IMR-90 (cell line): ENCODE data around the gene PDE4C. TPM values are rescaled to one million over a fixed set of nuclear protein-coding genes. Genes with fewer than 3 reads are reported as not detected.

Experiments used
- ATAC-seq: fragments of 200-7000 bp; cut with Tn5 transposase; 2 replicates; pipeline ENCODE4 v1.9.1; 2020; ENCODE audit warnings: low read depth, mild to moderate bottlenecking, moderate library complexity
- BruUV-seq: library from RNA; stranded (reverse); fragments of 400-500 nt; replicated peaks from 2 replicates; lab custom pipeline; 2021; lab: Mats Ljungman, UMichigan
- CTCF ChIA-PET: fragments of 300-600 bp; formaldehyde crosslinking; extraction: SDS; loops from one replicate; lab custom pipeline; 2021; ENCODE audit warnings: antibody characterized with exemption; lab: Yijun Ruan, JAX
- POLR2A ChIA-PET: fragments of 300-600 bp; sonication (Branson Sonifier 250); formaldehyde crosslinking; loops from one replicate; lab custom pipeline; 2022; ENCODE audit warnings: antibody characterized with exemption; ENCODE audit not compliant: unreplicated experiment; lab: Charles Lee
- DNase-seq: peaks from one replicate; pipeline ENCODE4 v3.0.0; 2013
- H2AFZ ChIP-seq: replicated peaks from 2 replicates; pipeline ENCODE3; 2013; ENCODE audit warnings: low read length, mild to moderate bottlenecking; ENCODE audit not compliant: poor library complexity
- H2AK5ac ChIP-seq: 2 replicates; pipeline ENCODE4 v1.6.1; 2013; ENCODE audit warnings: low read depth, low read length, inconsistent platforms
- H2AK9ac ChIP-seq: replicated peaks from 2 replicates; pipeline ENCODE3; 2013; ENCODE audit warnings: mild to moderate bottlenecking, low read depth, low read length, moderate library complexity; ENCODE audit not compliant: poor library complexity
- H2BK120ac ChIP-seq: 2 replicates; pipeline ENCODE4 v1.6.1; 2013; ENCODE audit warnings: low read depth, low read length, inconsistent platforms
- H2BK15ac ChIP-seq: 3 replicates; pipeline ENCODE4 v1.6.1; 2013; ENCODE audit warnings: low read depth, low read length, inconsistent platforms
- H2BK20ac ChIP-seq: 2 replicates; pipeline ENCODE4 v1.6.1; 2013; ENCODE audit warnings: low read depth, mild to moderate bottlenecking, inconsistent platforms, low read length, moderate library complexity
- H2BK5ac ChIP-seq: 2 replicates; pipeline ENCODE4 v1.6.1; 2013; ENCODE audit warnings: mild to moderate bottlenecking, low read depth, low read length, inconsistent platforms; ENCODE audit not compliant: poor library complexity, severe bottlenecking
- H3K14ac ChIP-seq: replicated peaks from 2 replicates; pipeline ENCODE4 v1.6.1; 2013; ENCODE audit warnings: low read depth, low read length, inconsistent platforms
- H3K18ac ChIP-seq: 2 replicates; pipeline ENCODE4 v1.6.1; 2013; ENCODE audit warnings: low read depth, low read length, control low read depth
- H3K23ac ChIP-seq: 2 replicates; pipeline ENCODE4 v1.6.1; 2013; ENCODE audit warnings: low read depth, low read length, inconsistent platforms
- H3K27ac ChIP-seq: 2 replicates; pipeline ENCODE4 v1.5.1; 2013; ENCODE audit warnings: mild to moderate bottlenecking, control low read depth, low read length; ENCODE audit not compliant: insufficient read depth
- H3K27me3 ChIP-seq: 2 replicates; pipeline ENCODE4 v1.6.1; 2013; ENCODE audit warnings: low read length; ENCODE audit not compliant: control insufficient read depth, insufficient read depth
- H3K36me3 ChIP-seq: 2 replicates; pipeline ENCODE4 v1.6.1; 2013; ENCODE audit warnings: low read length, mixed read lengths; ENCODE audit not compliant: control insufficient read depth, insufficient read depth
- H3K4ac ChIP-seq: 2 replicates; pipeline ENCODE4 v1.6.1; 2013; ENCODE audit warnings: low read depth, low read length, inconsistent platforms
- H3K4me1 ChIP-seq: 2 replicates; pipeline ENCODE4 v1.6.1; 2013; ENCODE audit warnings: low read length, mixed read lengths; ENCODE audit not compliant: control insufficient read depth, insufficient read depth
- H3K4me2 ChIP-seq: 2 replicates; pipeline ENCODE4 v1.6.1; 2013; ENCODE audit warnings: low read depth, mild to moderate bottlenecking, control low read depth, low read length, moderate library complexity
- H3K4me3 ChIP-seq: 2 replicates; pipeline ENCODE4 v1.5.1; 2013; ENCODE audit warnings: low read depth, mild to moderate bottlenecking, control low read depth, low read length, moderate library complexity; ENCODE audit not compliant: insufficient read depth
- H3K56ac ChIP-seq: 2 replicates; pipeline ENCODE4 v1.6.1; 2013; ENCODE audit warnings: low read length, inconsistent platforms; ENCODE audit not compliant: insufficient read depth; ENCODE audit errors: extremely low read depth
- H3K79me1 ChIP-seq, 2 experiments: 2 replicates each; pipeline ENCODE4 v1.6.1; 2013; ENCODE audit warnings: low read length in 2 of 2, inconsistent platforms in 1 of 2, low read depth in 1 of 2
- H3K9ac ChIP-seq: 2 replicates; pipeline ENCODE4 v1.6.1; 2013; ENCODE audit warnings: low read depth, low read length, control low read depth
- H3K9me1 ChIP-seq: 2 replicates; pipeline ENCODE4 v1.6.1; 2013; ENCODE audit warnings: low read length, inconsistent platforms; ENCODE audit not compliant: insufficient read depth
- H3K9me3 ChIP-seq: 2 replicates; pipeline ENCODE4 v1.6.1; 2013; ENCODE audit warnings: low read length; ENCODE audit not compliant: control insufficient read depth, insufficient read depth
- H4K20me1 ChIP-seq: 2 replicates; pipeline ENCODE4 v1.6.1; 2013; ENCODE audit warnings: low read length, inconsistent platforms; ENCODE audit not compliant: insufficient read depth
- H4K5ac ChIP-seq: 2 replicates; pipeline ENCODE4 v1.6.1; 2013; ENCODE audit warnings: mild to moderate bottlenecking, low read depth, low read length, control low read depth
- H4K8ac ChIP-seq, 2 experiments: 2 replicates each; pipeline ENCODE4 v1.6.1; 2013; ENCODE audit warnings: low read depth in 2 of 2, low read length in 2 of 2, control low read depth in 1 of 2, inconsistent platforms in 1 of 2
- H4K91ac ChIP-seq: 2 replicates; pipeline ENCODE4 v1.6.1; 2013; ENCODE audit warnings: low read depth, low read length, inconsistent platforms; ENCODE audit not compliant: insufficient read depth
- BHLHE40 ChIP-seq: fragments of 150-350 bp; IDR thresholded peaks from 2 replicates; pipeline ENCODE4 v1.6.1; 2016; ENCODE audit warnings: mild to moderate bottlenecking, low read depth, low read length
- CHD1 ChIP-seq: IDR thresholded peaks from 2 replicates; pipeline ENCODE4 v1.6.1; 2012; ENCODE audit warnings: low read depth, low read length, improper control_type of control experiment
- CTCF ChIP-seq: conservative IDR thresholded peaks from 2 replicates; pipeline ENCODE4 v1.5.1; 2012; ENCODE audit warnings: mild to moderate bottlenecking, low read depth, low read length, improper control_type of control experiment
- MAFK ChIP-seq: IDR thresholded peaks from 2 replicates; pipeline ENCODE4 v1.6.1; 2012; ENCODE audit warnings: low read depth, low read length, improper control_type of control experiment
- SMC3 ChIP-seq: fragments of 150-350 bp; IDR thresholded peaks from 2 replicates; pipeline ENCODE4 v1.6.1; 2016; ENCODE audit warnings: low read depth, mild to moderate bottlenecking, antibody characterized with exemption, low read length, moderate library complexity
- WGBS, 2 experiments: methylation state at CpG; one replicate each; pipeline versions ENCODE4 v1.1.5 to v1.1.7; 2013; ENCODE audit warnings: missing lambda C conversion rate in 2 of 2; ENCODE audit not compliant: insufficient read length in 1 of 2; ENCODE audit errors: extremely low coverage in 2 of 2; 5-methylcytosine and 5-hydroxymethylcytosine counted together
- dilution Hi-C: fragments of 300-500 bp; cut with HindIII; formaldehyde crosslinking; loops from one replicate; pipeline ENCODE4 v1.14.3; 2018; ENCODE audit warnings: low sequenced_read_pairs; ENCODE audit not compliant: unreplicated experiment
- in situ Hi-C: fragments of 300-500 bp; cut with MboI; formaldehyde crosslinking; loops from 3 replicates; pipeline ENCODE4 v1.14.3; 2019; ENCODE audit warnings: low sequenced_read_pairs, inconsistent platforms, mixed read lengths
- intact Hi-C: fragments of 100-400 bp; cut with micrococcal nuclease; formaldehyde crosslinking; loops from 2 replicates; pipeline ENCODE4 v1.10.0; 2022
- polyA plus RNA-seq, 3 experiments: library from polyadenylated mRNA; depleted of rRNA; stranded (reverse); fragments of >200 nt; gene quantifications; 2 replicates each; pipeline ENCODE4 v1.2.3, GENCODE V29; 2012; ENCODE audit warnings: low replicate concordance in 1 of 3
- total RNA-seq: library from RNA; depleted of rRNA; stranded (reverse); fragments of >200 nt; gene quantifications from 2 replicates; pipeline ENCODE4 v1.2.3, GENCODE V29; 2012
- TF ChIP-seq, protein P1 (sequence below): fragments of 150-350 bp; IDR thresholded peaks from 2 replicates; pipeline ENCODE4 v1.6.1; 2017; ENCODE audit warnings: mild to moderate bottlenecking, antibody characterized with exemption, low read length, low read depth

PDE4C gene
- total and polyA plus RNA-seq, 2 of the 4 experiments (the other 2 are of a cell fraction) = 0.18 to 0.24 TPM

DNA sequence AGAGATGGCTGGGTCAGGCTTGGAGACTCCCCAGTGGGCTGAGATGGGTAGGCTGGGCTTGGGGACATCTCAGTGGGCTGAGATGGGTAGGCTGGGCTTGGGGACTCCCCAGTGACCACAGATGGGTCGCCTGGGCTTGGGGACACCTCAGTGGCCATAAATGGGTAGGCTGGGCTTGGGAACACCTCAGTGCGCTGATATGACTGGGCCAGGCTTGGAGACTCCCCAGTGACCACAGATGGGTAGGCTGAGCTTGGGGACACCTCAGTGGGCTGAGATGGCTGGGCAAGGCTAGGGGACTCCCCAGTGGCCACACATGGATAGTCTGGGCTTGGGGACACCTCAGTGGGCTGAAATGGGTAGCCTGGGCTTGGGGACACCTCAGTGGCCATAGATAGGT is 35.2 kb upstream of the PDE4C start:
- H3K56ac ChIP-seq = no peak overlapping the region
- DNase-seq (no peak), ATAC-seq (no peak)
- H3K36me3 ChIP-seq = peaks cover 22% of the 10 kb centered on the region; the same call in 1 of the 2 replicates
- H2BK20ac ChIP-seq = no peak overlapping the region
- H2BK5ac ChIP-seq = no peak overlapping the region
- H3K4ac ChIP-seq = no peak overlapping the region
- no peak overlapping the region for H3K4me2 ChIP-seq
- H3K18ac ChIP-seq = no peak overlapping the region
- no peak overlapping the region for H2AFZ ChIP-seq
- no peak for TF ChIP-seq CTCF
- TF ChIP-seq, protein P1, sequence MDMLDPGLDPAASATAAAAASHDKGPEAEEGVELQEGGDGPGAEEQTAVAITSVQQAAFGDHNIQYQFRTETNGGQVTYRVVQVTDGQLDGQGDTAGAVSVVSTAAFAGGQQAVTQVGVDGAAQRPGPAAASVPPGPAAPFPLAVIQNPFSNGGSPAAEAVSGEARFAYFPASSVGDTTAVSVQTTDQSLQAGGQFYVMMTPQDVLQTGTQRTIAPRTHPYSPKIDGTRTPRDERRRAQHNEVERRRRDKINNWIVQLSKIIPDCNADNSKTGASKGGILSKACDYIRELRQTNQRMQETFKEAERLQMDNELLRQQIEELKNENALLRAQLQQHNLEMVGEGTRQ = no peak
- TF ChIP-seq CHD1 = no peak
- TF ChIP-seq SMC3 = no peak
- no peak for TF ChIP-seq BHLHE40
- no peak for TF ChIP-seq MAFK
- H3K9ac ChIP-seq = no peak overlapping the region
- no peak overlapping the region for H4K8ac ChIP-seq
- H4K20me1 ChIP-seq = peaks cover 4% of the 10 kb centered on the region; the same call in 1 of the 2 replicates
- no peak overlapping the region for H3K27ac ChIP-seq
- no peak overlapping the region for H3K14ac ChIP-seq
- intact Hi-C loops = no loop called here
- ChIA-PET POLR2A (no interaction called here), CTCF (no interaction called here)
- H3K4me3 ChIP-seq = no peak overlapping the region
- dilution Hi-C loops = no loop called here
- no peak overlapping the region for H4K5ac ChIP-seq
- H3K23ac ChIP-seq = no peak overlapping the region
- H2BK15ac ChIP-seq = no peak overlapping the region
- H4K91ac ChIP-seq = no peak overlapping the region
- no peaks in the 10 kb centered on the region for H3K79me1 ChIP-seq
- no peak overlapping the region for H2BK120ac ChIP-seq
- no peaks in the 10 kb centered on the region; the same call in 1 of the 2 replicates for H3K9me1 ChIP-seq
- in situ Hi-C loops = no loop called here
- no TSS peak for BruUV-seq
- H3K9me3 ChIP-seq = no peaks in the 10 kb centered on the region
- 100% methylated on average over 1 of the region's 2 CpGs; no CpG with 5 or more reads in 1 of the 2 experiments for WGBS, 2 experiments
- no peaks in the 10 kb centered on the region for H3K4me1 ChIP-seq
- no peaks in the 10 kb centered on the region for H3K27me3 ChIP-seq
- H2AK5ac ChIP-seq = no peak overlapping the region
- no peak overlapping the region for H2AK9ac ChIP-seq
